NCI-H1105 treated with DMSO at 0.1 percent for 48 hours (cell line): ENCODE data around the gene MESP1.

Experiments
- DNase-seq: peaks from one replicate; lab custom pipeline; 2025; lab: John Stamatoyannopoulos, UW

Gene MESP1

DNA sequence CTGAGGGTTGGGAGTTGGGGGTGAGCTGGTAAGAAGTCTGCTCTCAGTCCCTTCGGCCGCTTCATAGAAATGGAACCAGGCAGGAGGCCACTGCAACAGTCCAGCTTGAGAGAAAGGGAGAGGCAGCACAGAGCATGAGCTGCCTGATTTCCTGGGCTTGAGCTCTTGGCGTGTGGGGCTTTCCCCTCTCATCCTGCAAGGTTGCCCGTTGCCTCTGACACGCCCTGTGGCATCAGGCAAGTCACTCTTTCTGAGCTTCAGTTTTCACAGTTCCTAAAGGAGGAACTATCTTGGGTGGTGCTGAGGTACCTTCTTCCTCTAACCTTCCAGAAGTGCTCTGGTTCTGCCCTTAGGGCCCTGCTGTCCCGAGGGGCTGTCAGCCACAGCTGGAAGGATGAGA, 30.0 kb upstream of the MESP1 start:
- no peak for DNase-seq

- no peak for DNase-seq
Measured at GRCh38 chr15:89780601-89781000, 29.6 kb upstream of the MESP1 start.

- DNase-seq = no peak
Measured at GRCh38 chr15:89778861-89779260, 27.8 kb upstream of the MESP1 start.

DNA sequence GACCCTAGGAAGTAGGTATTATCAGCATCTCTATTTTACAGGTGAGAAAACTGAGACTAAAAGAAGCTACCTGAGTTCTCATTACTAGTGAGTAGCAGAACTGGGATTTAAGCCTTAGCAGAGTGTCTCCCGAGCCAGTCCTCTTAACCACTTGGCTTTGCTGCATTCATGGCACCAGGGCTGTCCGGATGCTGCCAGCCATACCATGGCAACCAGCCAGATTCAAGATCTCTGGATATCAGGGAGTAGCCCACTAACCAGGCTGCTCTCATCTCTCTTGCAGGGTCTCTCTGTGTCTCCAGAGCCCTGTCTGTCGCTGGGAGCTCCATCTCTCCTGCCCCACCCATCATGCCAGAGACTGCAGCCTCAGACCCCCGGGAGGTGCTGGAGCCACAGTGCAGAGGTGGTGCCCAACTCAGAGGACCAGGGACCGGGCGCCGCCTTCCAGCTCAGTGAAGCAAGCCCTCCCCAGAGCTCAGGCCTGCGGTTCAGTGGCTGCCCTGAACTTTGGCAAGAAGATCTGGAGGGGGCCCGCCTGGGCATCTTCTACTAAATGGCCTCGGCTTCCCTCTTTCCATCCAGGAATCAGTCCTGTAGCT, 26.8 kb upstream of the MESP1 start:
- no peak for DNase-seq

DNA sequence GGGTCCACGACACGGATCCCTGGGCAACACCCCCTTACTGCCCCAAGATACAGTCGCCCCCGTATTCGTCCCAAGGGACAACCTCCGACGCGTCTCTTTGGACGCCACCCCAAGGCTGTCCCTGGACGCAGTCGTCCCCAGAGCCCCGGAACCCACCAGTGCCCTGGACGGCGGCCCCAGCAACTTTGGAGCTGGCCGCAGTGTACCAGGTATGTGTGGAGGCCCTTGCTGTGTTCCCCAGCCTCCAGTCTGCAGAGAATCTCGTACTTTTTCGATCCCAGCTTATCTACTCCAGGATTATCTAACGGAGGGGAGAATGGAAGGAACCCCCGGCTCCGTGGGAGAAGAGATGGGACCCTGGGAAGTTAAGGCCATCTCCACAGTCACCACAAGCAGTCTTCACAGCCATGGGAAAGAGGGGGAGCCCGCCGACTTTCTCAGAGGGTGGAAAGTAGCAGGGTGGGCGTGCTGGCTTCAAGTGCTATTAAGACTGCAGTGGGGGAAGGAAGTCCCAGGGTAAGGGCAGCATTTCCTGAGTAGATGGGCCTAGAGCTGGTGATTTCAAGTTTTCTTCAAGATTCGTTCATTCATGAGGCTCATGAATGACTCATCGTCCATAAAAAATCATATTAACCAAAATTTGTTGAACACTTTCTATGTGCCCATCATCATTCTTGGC, 26.2 kb upstream of the MESP1 start:
- DNase-seq = no peak

DNA sequence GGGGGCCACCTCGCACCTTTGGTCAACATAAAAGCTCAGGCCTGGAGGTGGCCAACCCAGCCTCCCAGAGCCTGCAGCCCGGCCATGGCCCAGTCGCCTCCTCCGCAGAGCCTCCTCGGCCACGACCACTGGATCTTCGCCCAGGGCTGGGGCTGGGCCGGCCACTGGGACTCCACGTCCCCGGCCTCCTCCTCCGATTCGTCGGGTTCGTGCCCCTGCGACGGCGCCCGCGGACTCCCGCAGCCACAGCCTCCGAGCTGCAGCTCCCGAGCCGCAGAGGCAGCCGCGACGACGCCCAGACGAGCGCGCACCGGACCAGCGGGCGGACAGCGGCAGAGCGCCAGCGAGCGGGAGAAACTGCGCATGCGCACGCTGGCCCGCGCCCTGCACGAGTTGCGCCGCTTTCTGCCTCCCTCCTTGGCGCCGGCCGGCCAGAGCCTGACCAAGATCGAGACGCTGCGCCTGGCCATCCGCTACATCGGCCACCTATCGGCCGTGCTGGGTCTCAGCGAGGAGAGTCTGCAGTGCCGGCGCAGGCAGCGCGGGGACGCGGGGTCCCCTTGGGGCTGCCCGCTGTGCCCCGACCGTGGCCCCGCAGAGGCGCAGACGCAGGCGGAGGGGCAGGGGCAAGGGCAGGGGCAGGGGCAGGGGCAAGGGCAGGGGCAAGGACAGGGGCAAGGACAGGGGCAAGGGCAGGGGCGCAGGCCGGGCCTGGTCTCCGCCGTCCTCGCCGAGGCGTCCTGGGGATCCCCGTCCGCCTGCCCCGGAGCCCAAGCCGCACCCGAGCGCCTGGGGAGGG, 25.4 kb upstream of the MESP1 start, which contains the start of gene MESP2:
Gene MESP2, plus strand, starts transcription at position 59 of the 799 bp plus-strand sequence. Its CDS starts 26 bp downstream, at position 85.
- peak; percentile 25 for DNase-seq

DNA sequence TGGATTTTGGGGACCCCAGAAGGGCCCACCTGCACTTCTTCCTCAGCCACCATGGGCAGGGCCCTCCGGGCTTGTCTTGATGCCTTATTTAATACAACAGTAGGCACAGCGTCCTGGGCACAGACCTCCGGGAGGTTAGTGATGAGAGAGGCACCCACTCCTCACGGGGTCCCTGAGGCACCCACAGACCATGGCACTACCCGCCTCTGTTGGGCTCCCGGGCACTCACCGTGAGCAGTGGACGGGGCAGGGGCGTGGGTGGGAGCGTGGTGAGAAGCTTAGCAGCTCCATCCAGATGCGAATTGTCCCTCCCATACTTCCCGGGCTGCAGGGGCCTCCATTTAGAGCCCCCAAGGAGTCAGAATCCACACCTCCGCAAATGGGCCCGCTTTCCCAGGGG, 24.8 kb upstream of the MESP1 start:
- DNase-seq = no peak

GRCh38 chr15:89774492-89774891, 23.4 kb upstream of the MESP1 start:
- no peak for DNase-seq

GRCh38 chr15:89772932-89773583, 22.0 kb upstream of the MESP1 start:
- no peak for DNase-seq

- DNase-seq = no peak
Measured at GRCh38 chr15:89770041-89770440, 19.0 kb upstream of the MESP1 start.

GRCh38 chr15:89769366-89769765, 18.3 kb upstream of the MESP1 start:
- DNase-seq = no peak

DNA sequence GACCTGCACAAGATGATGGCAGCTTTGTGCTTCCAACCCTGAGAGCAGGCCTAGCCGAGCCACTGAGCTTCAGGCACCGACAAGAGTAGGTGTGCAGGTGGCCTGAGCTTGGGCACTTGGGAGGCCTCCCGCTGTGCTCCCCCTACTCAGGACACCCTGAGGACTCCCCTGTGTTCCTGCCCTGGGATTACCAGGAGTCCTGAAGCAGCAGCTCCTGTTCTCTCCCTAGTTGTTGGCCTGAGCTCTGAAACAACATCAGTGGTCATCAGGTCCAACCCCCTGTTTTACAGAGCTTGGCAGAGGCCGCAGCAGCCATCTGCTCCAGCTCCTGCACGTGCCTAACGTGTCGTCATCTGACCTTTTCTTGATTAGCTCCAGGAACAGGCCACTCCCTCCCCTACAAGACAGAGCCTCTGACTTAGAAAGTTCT, 17.0 kb upstream of the MESP1 start:
- no peak for DNase-seq

GRCh38 chr15:89767411-89767915, 16.4 kb upstream of the MESP1 start:
- no peak for DNase-seq

DNA sequence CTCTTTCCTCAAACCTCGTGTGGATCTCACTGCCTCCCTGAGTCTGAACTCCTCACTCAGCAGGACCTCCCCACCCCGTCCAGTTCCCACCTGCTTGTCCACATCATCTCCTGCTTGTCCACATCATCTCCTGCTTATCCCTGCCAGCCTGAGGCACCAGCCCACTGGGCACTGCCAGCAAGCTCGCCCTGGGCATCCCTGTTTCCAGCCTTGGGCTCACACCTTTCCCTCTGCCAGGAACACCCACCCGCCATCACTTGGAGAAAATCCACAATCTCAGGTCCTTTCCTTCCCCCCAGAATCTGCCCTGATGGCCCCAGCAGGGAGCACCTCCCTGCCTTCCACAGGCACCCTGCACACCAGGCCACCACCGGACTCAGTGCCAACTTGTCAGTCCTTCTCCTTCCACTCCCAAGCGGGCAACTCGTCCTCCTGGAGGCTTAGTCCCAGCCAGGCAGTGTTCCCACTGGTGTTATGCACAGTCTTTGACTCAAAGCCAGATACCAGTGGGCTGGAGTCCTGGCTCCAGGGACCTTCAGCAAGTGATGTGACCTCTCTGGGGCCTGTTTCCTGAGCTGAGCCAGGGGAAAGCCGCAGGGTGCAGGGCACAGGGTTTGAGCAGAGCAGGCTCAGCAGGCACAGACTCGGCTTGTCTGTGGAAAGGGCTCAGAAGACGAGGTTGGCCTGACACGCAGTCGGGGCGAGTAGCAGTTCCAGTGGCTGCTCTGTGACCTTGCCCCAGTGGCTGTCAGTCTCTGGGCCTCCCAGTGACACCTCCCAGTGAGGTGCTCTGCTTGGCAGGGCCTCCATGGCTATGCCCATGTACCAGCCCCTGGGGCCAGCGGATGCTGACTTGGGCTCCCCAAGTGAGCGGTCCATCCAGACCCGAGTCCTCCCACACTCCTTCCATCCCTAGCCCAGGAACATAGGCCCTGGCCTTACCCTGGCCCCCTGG, 15.6 kb upstream of the MESP1 start:
- no peak for DNase-seq

- DNase-seq = no peak
Measured at GRCh38 chr15:89765694-89766093, 14.6 kb upstream of the MESP1 start.

DNA sequence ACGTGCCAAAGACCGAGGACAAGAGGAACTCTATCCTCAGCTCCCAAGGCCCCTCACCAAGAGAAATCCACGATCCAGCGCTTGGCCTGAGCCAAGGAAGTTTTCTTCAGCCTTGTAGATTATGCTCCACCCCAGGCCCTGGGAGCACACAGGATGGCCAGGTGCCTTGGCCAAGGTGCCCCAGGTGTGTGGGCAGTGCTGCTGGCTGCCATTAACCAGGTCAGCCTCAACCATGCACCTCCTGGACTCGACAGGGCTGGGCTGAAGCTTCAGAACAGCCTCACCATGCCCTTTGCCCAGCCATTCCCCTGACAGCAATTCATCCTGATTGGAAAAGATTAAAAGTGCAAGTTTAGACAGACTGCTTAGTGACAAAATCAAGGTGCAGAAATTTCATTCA, 10.9 kb upstream of the MESP1 start:
- DNase-seq = no peak

DNA sequence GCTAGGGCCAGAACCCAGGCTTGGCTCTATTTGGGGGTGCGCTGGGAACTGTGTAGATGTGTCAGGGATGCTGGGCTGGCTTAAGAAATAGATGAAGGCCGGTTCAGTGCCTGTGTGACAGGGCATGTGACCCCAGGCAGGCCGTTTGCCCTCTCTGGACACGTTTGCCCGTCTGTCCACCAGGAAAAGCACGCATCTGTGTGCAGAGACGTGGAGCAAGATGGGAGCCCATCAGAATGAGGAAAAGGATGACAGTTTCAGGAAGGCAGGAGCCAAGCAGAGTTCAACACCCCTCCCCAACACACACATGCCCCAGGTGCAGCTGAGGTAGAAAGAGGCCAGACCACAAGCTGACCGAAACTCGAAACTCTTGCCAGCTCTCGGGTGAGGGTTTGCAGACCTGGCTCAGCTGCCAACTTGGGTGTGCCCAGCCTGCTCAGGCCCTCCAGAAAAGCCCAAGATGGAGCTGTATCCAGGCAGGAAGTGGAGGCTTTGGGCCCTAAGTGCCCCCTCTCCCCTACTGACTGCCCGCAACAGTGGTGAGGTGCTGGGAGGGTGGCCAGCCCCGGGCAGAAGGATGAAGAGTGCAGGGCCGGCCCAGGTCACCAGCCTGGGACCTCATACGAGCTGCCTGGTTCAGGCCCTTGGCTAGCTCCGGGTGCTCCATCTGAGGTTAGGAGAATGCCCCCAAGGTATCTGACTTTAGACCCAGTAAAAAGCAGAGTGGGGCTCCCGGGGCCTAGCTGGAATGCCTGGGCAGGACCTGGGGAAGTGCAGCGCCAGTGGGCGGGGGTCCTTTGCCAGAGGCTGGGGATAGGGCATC, 10.2 kb upstream of the MESP1 start:
- DNase-seq = no peak

DNA sequence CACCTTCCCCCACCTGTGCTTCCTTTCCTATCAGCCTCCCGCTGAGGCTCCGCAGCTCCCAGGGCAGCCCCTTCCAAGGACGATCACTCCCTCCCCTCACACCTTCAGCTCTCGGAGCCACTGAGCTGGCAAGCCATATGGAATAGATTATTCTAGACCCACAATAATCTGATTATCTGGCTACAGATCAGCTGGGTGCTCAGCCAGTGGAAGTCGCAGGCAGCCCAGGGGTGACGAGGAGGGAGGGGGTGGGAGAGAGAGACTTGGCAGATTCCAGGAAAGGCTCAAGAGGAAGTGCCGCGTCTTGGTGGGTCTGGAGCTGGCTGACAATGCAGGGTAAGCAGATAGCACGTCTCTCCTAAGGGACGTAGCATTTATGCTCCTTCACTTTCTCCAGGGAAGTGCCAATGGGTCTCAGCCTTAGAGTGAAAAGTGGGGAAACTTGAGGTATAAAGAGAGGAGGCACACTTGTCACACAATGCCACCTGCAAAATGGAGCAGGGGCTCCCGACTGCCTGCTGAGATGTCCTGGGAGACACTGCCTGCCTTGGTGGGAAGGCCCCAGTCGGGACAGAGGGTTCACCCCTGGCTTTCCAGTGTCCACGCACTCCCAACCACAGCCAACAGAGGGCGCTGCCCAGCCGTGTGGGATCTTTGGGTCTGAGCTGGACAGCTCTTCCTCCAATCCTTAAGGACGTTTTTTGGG, 9.4 kb upstream of the MESP1 start:
- peak; percentile 5 for DNase-seq

GRCh38 chr15:89759835-89760234, 8.8 kb upstream of the MESP1 start:
- no peak for DNase-seq

DNA sequence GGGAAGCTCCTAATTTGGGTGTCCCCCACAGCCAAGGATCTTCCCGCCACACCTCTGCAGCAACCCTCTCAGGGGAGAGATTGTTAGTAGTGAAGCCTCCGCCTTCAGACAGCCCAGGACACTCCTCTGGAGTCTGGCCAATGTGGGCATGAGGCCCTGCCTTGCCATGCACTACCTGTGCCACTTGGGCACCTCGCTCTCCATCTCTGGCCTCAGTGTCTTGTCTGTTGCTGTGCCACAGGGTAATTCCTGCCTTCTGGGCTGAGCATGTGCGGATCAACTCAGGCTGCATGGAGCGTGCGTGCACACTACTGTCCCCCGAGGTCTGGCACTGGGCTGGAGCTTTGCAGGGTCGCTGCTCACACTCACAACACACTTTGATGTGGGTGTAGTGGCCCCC, 7.9 kb upstream of the MESP1 start:
- no peak for DNase-seq
